ENCODE results near the gene F2R. TPM values are rescaled to one million over a fixed set of nuclear protein-coding genes. Genes with fewer than 3 reads are reported as not detected.
"Not testable (repeated sequence)": the region's sequence is repeated elsewhere in the genome, so short reads cannot be mapped to it uniquely, and the experiment has no call there.

Gene F2R
- total RNA-seq, 6 experiments from 2014 or later = 47.0 to 73.5 (median 65.5) TPM

GRCh38 chr5:76766746-76767145 lies 50.8 kb downstream of the F2R start:
- H3K36me3 Mint-ChIP-seq (ENCODE audit: low read depth) = peaks cover 19% of the 10 kb centered on the region
- peaks cover 3% of the 10 kb centered on the region; the same call in 1 of the 2 replicates for H3K27me3 Mint-ChIP-seq (ENCODE audit: insufficient read depth)
- peaks cover 21% of the 10 kb centered on the region for H3K9me3 Mint-ChIP-seq
- DNase-seq = peak; percentile 26
- H3K4me3 Mint-ChIP-seq = peak overlapping the region; percentile 21
- no peak for TF ChIP-seq CTCF (IDR thresholded peaks at IDR 0.05)
- peaks cover 43% of the 10 kb centered on the region for H3K4me1 Mint-ChIP-seq (ENCODE audit: low read depth)
- peak overlapping the region; percentile 40 for H3K27ac Mint-ChIP-seq

DNA sequence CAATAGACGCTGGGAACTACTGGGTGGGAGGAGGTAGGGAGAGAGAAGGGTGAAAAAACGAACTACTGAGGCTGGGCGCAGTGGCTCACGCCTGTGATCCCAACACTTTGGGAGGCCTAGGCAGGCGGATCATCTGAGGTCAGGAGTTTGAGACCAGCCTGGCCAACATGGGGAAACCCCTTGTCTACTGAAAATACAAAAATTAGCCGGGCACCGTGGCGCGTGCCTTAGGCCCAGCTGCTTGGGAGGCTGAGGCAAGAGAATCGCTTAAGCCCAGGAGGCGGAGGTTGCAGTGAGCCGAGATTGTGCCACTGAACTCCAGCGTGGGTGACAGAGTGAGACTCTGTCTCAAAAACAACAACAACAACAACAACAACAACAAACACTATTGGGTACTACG lies 55.1 kb downstream of the F2R start:
- not testable (repeated sequence) for H3K27me3 Mint-ChIP-seq (ENCODE audit: insufficient read depth); H3K4me3 Mint-ChIP-seq; H3K36me3 Mint-ChIP-seq (ENCODE audit: low read depth); H3K9me3 Mint-ChIP-seq; DNase-seq; H3K27ac Mint-ChIP-seq
- H3K4me1 Mint-ChIP-seq (ENCODE audit: low read depth) = peaks cover 41% of the 10 kb centered on the region

DNA sequence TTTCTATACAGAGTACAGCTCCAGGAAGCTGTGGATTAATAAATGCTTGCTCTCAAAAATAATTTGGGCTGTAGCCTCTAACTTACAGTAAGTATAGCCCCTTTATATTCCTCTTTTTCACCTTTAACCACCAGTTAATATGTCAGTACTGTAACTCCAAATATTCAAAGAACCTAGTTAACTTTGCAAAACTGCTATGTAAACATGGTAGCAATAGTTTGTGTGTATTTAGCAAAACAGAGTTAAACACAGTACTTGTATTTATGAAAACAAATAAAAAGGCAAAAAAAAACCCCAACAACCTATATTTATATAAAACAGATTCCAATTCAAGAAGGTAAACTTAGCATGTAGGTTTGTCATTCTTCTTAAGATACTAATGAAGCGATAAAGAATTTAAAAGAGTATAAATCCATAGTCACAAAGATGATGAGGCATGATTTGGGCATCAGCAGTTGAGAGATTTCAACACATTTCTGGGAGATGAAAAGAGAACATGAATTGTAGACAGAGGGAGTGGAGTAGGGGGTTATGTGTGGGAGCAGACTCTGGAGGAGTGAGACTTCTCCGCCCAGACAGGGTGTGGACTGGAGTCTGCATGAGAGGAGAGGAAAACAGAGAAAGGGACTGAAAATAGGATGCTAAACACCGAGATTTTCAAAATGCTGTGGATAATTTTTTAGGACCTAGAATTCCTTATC lies 55.9 kb downstream of the F2R start:
- Mint-ChIP-seq H3K36me3 (ENCODE audit: low read depth) (no peaks in the 10 kb centered on the region), H3K9me3 (no peaks in the 10 kb centered on the region), H3K27ac (no peak overlapping the region), H3K4me1 (ENCODE audit: low read depth) (peaks cover 33% of the 10 kb centered on the region), H3K4me3 (no peak overlapping the region), H3K27me3 (ENCODE audit: insufficient read depth) (peaks cover 4% of the 10 kb centered on the region)
- DNase-seq = no peak
- no peak for TF ChIP-seq CTCF (IDR thresholded peaks at IDR 0.05)

GRCh38 chr5:76775921-76776320 lies 60.0 kb downstream of the F2R start:
- Mint-ChIP-seq H3K4me3 (no peak overlapping the region), H3K27ac (no peak overlapping the region), H3K36me3 (ENCODE audit: low read depth) (no peaks in the 10 kb centered on the region), H3K27me3 (ENCODE audit: insufficient read depth) (peaks cover 4% of the 10 kb centered on the region), H3K9me3 (no peaks in the 10 kb centered on the region), H3K4me1 (ENCODE audit: low read depth) (peaks cover 24% of the 10 kb centered on the region)
- no peak for TF ChIP-seq CTCF (IDR thresholded peaks at IDR 0.05)
- DNase-seq = no peak

- H3K27ac Mint-ChIP-seq = no peak overlapping the region
- H3K36me3 Mint-ChIP-seq (ENCODE audit: low read depth) = no peaks in the 10 kb centered on the region
- H3K9me3 Mint-ChIP-seq = no peaks in the 10 kb centered on the region
- H3K4me3 Mint-ChIP-seq = no peak overlapping the region
- no peak for DNase-seq
- no peak for TF ChIP-seq CTCF (IDR thresholded peaks at IDR 0.05)
- peaks cover 23% of the 10 kb centered on the region for H3K4me1 Mint-ChIP-seq (ENCODE audit: low read depth)
- peaks cover 4% of the 10 kb centered on the region for H3K27me3 Mint-ChIP-seq (ENCODE audit: insufficient read depth)
Measured at GRCh38 chr5:76776391-76776790, 60.5 kb downstream of the F2R start.

DNA sequence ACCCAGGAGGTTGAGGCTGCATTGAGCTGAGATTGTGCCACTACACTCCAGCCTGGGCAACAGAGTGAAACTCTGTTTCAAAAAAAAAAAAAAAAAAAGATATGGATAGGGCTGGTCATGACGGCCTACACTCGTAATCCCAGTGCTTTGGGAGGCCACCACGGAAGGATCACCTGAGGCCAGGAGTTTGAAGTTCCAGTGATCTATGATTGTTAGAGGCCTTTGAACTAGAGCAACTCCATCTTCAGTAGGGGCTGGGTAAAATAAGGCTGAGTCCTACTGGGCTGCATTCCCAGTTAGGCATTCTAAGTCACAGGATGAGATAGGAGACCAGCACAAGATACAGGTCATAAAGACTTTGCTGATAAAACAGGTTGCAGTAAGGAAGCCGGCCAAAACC lies 64.7 kb downstream of the F2R start:
- H3K4me1 Mint-ChIP-seq (ENCODE audit: low read depth) = peaks cover 18% of the 10 kb centered on the region
- not testable (repeated sequence) for H3K36me3 Mint-ChIP-seq (ENCODE audit: low read depth); DNase-seq; H3K4me3 Mint-ChIP-seq; H3K9me3 Mint-ChIP-seq; H3K27ac Mint-ChIP-seq; H3K27me3 Mint-ChIP-seq (ENCODE audit: insufficient read depth)
